ENCODE results near the gene CNGA2.

Gene CNGA2

DNA sequence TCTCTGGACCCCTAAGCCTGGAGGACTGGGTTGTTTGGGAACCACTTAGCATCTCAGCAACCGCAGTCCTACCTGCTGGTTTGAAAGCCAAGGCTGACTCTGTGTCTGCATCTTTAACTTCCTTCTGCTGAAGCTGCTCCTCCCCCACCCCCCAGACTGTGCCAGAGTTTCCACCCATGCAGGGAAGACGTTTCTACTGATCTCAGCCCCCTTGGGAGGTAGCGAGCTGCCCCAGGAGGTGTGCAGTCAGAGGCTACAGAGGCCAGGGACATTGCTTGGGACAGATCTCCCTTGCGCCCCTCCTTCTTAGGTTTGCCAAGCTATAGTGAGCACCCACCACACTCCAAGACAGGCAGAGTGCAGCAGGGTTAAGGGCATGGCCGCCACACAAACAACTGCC, 23.4 kb upstream of the CNGA2 start:
- in situ Hi-C loops (cut with MboI; ENCODE audit: low sequenced_read_pairs), result no loop called here

DNA sequence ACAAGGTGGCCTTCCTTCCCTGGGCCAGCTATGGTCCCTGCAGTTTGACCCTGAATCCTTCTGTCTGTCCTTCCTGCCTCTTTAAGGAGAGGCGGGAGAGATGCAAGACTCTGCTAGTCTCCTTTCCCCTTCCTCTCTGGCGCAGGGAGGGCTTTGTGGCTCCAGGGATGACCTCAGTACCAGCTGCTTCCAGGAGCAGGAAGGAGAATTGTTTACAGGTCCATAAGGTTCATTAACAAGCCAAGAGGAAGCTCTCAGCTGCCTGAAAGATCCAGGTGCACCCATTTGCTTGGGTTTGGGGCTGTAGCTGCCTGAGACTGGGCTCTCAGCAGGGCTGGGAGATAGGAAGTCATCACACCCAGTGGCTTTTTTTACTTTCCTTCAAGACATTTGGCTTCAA, 22.8 kb upstream of the CNGA2 start:
- in situ Hi-C loops (cut with MboI; ENCODE audit: low sequenced_read_pairs), result no loop called here

DNA sequence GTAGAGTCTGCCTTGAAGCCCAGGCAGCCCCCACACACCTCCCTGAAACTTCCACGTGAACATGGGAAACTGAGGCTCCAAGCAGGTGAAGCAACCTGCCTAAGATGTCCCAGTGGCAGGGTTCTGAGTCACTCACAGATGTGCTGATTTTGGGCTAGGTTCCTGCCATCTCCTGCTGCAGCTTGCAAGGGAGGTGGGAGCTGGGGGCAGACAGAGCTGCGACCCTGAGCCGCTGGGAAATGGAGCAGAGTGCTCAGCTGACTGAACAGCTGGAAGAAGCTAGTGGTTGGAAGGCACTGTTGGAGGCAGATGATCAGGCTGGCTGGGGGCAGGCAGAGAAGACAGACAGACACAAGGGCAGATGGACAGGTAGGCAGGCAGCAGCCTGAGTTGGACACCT, 22.3 kb upstream of the CNGA2 start:
- in situ Hi-C loops (cut with MboI; ENCODE audit: low sequenced_read_pairs), result no loop called here

DNA sequence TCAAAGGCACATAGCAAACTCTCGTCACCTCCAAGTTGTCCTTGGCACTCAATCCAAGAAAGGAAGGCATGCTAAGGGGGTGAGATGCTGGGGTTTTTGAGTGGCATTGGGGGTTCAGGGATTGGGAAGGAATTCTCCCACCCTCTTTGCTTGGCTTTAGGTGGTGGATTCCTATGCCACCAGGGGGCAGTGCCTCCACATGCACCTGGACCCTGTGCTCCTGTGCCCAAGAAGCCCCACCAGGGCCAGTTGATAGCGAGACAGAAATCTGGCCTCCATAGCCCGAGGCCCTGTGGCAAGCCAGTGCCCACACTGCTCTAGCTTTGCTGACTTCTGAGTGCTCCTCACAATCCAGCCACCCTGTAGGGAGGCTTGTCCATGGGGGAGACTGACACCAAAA, 20.7 kb upstream of the CNGA2 start:
- in situ Hi-C loops (cut with MboI; ENCODE audit: low sequenced_read_pairs), result no loop called here

DNA sequence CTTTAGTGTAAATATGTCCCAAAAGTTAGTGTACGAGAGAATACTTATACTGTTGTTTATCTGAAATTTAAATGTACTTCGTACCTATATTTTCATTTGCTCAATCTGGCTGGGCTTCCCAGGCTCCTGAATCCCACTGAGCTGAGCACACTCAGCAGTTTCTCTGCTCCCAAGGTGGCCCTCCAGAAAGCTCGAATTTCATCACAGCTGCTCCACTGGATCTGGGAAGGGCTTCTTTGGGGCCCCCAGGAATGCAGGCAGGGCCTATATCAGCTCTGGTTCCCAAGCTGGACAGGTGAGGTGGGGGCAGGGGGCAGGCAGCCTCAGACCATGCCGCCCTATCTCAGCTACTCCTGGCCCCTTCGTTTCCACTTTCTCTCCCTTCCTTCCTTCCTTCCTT, 20.2 kb upstream of the CNGA2 start:
- in situ Hi-C loops (cut with MboI; ENCODE audit: low sequenced_read_pairs), result no loop called here

DNA sequence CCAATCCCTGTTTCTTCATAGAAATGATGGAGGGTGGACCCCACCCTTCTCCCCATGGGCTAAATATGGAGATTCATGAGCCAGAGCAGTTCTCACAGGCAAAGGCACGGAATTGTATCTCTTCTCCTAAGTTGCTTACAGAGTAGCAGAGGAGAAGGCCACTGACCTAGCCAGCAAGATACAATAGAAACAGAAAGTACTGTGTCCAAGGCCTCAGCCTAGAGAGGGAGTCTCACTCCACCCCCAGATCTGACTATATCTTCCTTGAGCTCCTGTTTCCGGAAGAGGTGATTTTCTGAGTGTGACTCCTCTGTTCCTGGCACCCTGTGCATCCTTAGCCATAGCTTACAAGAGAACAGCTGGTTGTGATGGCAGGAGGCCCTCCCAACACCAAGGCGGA, 18.8 kb upstream of the CNGA2 start, which contains the start of gene FATE1:
Gene FATE1, plus strand, starts transcription at position 284 of the 400 bp plus-strand sequence. Its CDS starts 85 bp downstream, at position 369.
- in situ Hi-C loops (cut with MboI; ENCODE audit: low sequenced_read_pairs), result no loop called here

DNA sequence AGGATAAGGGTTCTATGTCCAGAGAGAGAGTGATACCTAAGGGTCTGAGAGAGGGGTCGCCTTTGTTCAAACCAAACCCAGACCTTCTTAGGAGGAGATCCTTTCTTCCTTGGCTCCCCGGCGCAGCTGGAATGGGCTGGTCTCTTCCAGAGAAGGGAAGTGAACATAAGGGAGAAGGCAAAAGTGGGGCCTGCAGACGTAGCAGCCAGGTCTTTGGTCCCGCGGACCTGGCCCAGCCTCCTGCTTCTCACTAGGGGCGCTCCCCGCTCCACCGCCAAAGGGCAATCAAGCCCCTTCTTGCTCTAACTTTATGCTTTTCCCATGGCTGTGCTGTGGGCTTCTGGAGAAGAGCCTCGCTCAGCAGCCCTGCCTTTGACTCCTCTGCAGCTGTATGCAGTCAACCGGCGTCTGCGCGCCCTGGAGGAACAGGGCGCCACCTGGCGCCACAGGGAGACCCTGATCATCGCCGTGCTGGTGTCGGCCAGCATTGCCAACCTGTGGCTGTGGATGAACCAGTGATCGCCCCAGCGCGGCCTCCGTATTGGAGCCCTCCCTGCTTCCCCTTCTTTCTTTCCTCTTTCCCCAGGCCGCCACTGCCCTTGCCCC, 12.2 kb upstream of the CNGA2 start:
- in situ Hi-C loops (cut with MboI; ENCODE audit: low sequenced_read_pairs), result no loop called here

DNA sequence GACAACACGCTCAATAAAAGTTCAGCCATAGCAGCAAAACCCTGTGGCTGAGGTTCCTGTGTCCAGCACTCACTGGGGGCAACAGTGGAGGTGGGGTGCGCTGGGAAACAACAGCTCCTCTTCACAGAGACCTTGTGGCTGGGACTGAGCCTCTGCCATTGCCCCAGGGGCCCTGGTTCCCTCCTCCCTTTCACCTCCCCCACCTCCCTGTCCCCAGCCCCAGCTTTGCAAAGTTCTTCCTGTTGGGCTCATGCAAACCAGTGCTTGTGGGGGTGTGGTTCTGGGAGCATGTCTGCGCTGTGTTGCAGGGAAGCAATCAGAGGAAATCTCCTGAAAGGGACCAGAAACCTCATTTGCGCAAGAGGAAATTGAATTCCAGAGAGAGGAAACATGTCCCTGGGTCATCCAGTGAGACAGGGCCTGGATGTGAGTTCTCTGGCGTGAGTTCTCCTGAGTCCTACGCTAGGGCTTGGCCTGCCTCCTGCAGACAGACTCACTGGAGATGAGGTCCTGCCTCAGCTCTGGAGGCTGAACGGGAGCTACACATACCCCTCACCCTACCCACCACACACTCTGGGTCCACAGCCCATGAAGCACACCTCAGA, 11.3 kb upstream of the CNGA2 start:
- in situ Hi-C loops (cut with MboI; ENCODE audit: low sequenced_read_pairs), result no loop called here

DNA sequence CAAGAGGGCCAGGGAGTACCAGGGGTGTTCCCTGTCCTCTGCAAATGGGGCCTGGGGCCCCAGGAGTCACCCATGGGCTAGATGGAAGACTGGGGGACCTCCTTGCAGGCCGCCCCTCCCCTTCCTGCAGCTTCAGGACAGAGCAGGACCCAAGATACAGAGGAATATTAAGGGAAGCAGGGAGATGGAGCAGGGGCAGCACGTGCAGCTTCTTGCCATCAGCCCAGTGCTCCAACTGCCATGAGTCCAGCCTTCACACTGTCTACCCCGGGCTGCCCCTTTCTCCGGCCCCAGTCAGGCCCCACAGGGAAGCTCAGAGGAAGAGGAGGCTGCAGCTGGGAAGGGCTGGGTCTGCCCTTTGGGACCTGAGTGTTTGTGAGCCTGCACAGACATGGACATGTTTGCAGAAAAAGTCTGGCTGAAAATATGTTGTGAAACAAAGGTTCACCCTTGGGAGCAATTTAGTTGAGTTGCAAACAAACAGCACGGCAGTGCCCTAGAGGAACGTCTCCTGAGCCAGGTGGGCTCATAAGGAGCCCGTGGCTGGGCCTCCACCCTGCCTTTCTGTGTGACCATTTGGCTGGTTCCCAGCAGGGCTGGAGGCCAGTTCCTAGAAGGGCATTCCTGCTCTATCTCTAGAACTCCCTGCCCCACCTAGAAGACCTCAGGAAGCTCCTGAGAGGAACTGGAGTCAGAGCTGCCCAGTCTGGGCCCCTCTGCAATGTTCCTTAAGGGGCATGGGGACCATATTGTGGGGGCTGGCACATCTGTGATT, 9.8 kb upstream of the CNGA2 start:
- in situ Hi-C loops (cut with MboI; ENCODE audit: low sequenced_read_pairs), result no loop called here

DNA sequence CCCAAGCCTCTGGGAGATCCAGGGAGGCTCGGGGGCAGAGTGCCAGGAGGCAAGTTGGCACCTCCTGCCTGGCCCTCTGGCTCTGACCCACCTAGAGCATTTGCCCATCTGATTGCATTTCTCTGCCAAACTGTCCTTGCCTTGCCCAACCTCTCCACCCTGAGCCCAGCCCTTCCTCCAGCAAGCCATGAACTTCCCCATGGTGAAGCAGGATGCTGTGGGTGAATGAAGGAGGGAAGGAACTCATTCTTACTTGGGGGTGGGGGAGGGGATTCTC, 9.3 kb upstream of the CNGA2 start:
- in situ Hi-C loops (cut with MboI; ENCODE audit: low sequenced_read_pairs), result no loop called here

DNA sequence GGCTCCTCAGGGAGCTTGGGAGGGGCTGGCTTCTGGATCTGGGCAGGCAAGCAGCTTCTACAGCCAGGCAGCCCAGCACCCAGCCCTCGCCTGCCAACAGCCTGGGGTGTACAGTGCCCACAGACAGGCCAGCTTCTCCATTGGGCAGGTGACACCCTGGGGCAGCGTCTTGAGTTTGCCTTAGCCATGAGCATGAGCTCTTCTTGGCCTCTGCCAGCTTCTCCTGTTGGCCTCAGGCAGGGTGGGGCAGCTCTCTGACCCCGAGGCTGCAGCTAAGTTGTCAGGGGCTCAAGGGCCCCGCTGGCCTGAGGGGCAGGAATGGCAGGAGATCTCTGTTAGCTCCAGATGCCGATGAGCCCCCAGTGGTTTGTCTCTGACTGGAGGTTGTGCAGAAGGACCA, 7.8 kb upstream of the CNGA2 start:
- in situ Hi-C loops (cut with MboI; ENCODE audit: low sequenced_read_pairs), result no loop called here

DNA sequence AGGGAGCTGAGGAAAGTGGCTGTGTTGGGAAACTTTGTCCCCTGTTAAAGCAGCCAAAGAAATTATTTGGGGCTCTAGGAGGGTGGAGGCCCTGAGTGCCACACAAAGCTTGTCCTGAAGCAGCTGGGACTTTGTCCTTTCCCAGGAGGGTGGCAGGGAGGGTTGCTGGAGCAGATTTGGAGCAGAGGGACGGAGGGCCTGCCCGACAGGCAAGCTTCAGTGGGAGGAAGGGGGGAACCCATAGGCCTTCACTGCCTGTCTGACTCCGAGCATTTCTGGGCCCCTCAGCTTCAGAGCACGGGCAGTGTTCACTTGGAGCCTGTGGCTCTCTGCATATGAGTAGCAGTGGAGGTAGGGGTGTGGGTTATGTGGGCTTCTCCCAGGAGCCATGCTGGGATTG, 7.2 kb upstream of the CNGA2 start:
- in situ Hi-C loops (cut with MboI; ENCODE audit: low sequenced_read_pairs), result no loop called here

DNA sequence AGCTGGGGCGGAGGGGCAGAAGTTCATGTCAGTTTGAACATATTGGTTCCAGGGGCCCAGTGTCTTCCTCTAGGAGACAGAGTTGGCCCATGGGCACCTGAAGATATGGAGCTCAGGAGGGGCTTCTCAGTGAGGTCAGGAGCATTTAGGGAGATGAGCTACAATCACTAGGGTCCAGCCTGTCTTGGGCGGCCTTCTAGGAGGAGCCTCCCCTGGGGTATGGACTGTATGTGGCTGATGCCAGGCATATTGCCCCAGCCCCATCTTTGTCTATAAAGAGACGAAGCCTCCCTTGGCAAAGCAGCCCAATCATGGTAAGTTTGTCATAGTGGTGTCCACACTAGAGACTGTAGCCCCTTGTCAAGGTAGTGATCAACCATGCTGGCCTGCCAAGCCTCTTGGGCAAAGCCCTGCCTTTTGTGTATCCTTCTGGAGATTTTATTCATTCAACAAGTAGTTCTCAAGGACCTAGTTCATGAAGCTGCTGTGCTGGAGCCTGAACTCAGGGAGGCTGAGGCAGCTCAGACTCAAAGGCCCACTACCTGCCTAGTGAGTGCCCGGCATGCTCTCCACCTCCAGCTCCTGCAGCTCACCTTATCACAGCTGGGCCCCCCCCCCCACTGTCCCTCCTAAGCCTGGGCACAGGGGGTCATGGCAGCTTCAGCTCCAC, 5.4 kb upstream of the CNGA2 start:
- in situ Hi-C loops (cut with MboI; ENCODE audit: low sequenced_read_pairs), result no loop called here

DNA sequence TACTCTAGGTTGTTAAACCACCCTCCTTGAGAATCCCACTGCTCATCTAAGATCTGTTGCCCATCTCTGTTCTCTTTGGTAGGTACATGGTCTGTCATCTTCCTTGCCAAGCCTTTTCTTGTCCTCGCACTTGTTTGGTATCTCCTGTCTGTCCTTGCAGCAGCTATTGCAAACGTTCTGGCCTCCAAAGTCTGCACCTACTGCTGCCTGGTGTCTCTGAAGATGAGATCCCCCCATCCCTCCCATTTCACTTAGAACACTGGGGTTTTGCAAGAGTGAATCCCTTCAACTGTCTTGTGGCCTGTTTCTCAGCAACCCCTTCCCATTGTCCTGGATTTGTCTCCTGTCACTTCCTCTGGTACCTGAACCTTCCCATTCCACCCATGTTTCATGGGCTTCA, 673 bp downstream of the CNGA2 start:
- in situ Hi-C loops (cut with MboI; ENCODE audit: low sequenced_read_pairs), result no loop called here

DNA sequence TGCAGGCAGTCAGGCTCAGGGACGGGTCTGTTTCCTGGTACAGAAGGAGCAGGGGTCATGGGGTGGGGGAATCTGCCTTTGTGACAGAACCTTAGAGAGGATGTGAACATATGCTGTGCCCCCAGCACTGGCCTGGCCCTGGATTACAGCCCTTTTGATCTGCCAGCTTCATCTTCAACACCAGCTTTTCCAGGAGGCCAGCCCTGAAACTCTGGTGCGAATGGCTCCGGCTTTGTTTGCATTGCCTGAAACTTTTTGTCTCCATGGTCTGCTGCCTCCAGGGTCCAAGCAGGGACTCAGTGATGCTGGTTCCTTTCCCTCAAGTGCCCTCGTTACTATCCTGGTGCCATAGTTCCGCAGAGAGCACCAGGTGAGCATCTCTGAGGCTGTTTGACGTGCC, 2.1 kb downstream of the CNGA2 start:
- in situ Hi-C loops (cut with MboI; ENCODE audit: low sequenced_read_pairs), result no loop called here

DNA sequence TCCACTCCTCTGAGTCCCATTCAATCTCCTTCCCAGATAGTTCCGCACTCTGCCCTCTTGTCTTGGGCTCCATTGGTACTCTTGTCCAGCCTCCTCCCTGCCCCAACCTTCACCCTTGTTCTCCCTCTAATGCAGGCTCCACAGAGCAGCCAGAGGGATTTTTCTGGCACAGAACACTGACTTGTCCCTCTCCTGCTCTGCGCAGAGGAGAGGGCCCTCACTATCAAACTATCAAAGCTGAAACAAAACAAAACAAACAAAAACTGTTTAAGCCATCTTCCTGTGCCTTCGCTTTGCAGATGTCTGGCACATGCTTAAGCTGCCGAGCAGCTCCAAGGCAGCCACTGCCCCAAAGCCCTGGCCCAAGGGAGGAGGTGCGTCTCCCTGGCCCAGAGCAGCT, 2.9 kb downstream of the CNGA2 start:
- in situ Hi-C loops (cut with MboI; ENCODE audit: low sequenced_read_pairs), result no loop called here

DNA sequence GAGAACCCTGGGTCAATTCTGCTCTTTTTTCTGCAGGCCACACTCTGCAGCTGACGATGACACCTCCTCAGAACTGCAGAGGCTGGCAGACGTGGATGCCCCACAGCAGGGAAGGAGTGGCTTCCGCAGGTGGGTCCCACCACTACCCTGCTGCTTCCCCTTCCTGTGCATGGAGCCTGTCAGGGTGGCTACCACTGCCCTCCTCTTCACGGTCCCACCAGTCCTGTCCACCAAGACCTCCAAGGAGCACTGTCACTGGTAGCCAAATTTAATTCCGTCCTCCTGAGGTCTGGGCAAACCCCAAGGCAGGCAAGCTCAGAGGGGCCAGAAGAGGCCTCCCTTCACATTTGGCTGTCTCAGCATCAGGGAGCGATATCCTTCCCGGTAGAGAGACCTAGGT, 4.2 kb downstream of the CNGA2 start:
- in situ Hi-C loops (cut with MboI; ENCODE audit: low sequenced_read_pairs), result no loop called here

DNA sequence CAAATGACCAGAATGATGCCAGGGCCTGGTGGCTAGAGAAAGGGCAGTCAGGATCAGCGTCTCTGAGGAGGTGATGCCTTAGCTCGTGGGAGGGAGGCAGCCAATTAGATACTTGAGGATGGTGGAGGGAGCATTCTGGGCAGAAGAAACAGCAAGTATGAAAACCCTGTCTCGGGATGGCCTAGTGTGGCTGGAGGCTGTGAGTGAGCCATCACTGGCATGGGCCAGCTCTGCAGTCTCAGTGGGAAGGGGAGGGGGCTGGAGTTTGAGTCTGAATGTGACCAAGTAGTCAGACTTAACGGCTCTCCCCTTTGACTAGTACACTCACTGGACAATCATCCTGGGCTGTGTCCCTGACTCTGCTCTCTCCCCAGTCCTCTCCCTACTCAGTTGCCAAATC, 7.1 kb downstream of the CNGA2 start:
- in situ Hi-C loops (cut with MboI; ENCODE audit: low sequenced_read_pairs), result no loop called here

DNA sequence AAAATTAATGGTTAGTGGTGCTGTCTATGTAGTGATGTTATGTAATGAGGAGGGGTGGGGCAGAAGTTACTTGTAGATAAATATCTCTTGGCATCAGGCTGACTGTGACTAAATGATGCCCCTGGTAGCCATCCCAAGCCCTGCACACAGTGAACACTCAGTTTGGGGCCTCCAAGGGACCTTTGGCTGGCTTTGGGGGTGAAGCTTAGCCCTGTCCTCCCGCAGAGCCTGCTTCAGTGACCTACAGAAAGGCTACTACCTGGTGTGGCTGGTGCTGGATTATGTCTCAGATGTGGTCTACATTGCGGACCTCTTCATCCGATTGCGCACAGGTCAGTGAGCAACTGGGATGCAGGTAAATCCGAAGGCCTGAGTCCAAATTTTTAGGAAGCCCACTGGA, 7.8 kb downstream of the CNGA2 start:
- in situ Hi-C loops (cut with MboI; ENCODE audit: low sequenced_read_pairs), result no loop called here

DNA sequence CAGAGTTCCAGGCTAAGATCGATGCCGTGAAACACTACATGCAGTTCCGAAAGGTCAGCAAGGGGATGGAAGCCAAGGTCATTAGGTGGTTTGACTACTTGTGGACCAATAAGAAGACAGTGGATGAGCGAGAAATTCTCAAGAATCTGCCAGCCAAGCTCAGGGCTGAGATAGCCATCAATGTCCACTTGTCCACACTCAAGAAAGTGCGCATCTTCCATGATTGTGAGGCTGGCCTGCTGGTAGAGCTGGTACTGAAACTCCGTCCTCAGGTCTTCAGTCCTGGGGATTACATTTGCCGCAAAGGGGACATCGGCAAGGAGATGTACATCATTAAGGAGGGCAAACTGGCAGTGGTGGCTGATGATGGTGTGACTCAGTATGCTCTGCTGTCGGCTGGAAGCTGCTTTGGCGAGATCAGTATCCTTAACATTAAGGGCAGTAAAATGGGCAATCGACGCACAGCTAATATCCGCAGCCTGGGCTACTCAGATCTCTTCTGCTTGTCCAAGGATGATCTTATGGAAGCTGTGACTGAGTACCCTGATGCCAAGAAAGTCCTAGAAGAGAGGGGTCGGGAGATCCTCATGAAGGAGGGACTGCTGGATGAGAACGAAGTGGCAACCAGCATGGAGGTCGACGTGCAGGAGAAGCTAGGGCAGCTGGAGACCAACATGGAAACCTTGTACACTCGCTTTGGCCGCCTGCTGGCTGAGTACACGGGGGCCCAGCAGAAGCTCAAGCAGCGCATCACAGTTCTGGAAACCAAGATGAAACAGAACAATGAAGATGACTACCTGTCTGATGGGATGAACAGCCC, 9.3 kb downstream of the CNGA2 start:
- in situ Hi-C loops (cut with MboI; ENCODE audit: low sequenced_read_pairs), result no loop called here

DNA sequence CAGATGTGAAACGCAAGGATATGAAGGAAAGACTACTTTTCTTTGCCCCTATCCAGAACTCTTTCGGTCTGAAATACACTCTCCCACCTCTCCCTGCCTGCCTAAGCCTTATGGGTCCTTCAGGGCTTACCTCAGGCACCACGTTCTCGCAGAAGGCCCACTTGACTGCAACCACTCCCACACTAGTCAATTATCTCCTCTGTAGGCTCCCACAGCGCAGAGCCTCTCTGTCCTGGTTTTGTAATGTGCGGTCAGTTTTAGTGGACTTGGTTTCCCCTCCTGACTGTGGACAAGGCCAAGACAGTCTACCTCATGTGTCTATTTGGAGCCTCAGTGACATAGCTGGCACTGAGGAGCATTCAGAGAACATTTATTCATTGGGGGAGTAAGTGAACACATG, 11.1 kb downstream of the CNGA2 start:
- in situ Hi-C loops (cut with MboI; ENCODE audit: low sequenced_read_pairs), result no loop called here
